ENCODE measurements around the gene SRRM3. TPM values are rescaled to one million over a fixed set of nuclear protein-coding genes. Genes with fewer than 3 reads are reported as not detected.
"Not testable (repeated sequence)": the region's sequence is repeated elsewhere in the genome, so short reads cannot be mapped to it uniquely, and the experiment has no call there.

SRRM3 gene
- total RNA-seq, 2 experiments from 2014 or later: not detected

DNA sequence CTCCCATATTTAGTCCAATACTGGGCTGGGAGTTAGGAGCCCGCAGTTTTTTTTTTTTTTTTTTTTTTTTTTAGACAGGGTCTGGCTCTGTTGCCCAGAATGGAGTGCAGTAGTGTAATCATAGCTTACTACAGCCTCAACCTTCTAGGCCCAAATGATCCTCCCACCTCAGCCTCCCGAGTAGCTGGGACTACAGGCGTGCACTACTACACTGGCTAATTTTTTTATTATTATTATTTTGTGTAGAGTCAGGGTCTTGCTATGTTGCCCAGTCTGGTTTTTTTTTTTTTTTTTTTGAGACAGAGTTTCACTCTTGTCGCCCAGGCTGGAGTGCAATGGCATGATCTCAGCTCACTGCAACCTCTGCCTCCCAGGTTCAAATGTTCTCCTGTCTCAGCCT, 13.7 kb downstream of the SRRM3 start:
- H3K4me3 Mint-ChIP-seq, DNase-seq, H3K4me1 Mint-ChIP-seq, H3K36me3 Mint-ChIP-seq, H3K27ac Mint-ChIP-seq, H3K9me3 Mint-ChIP-seq: not testable (repeated sequence)
- peaks cover 31% of the 10 kb centered on the region for H3K27me3 Mint-ChIP-seq

- Mint-ChIP-seq H3K4me1 (no peaks in the 10 kb centered on the region), H3K9me3 (no peaks in the 10 kb centered on the region)
Measured at GRCh38 chr7:76216381-76217082, 14.8 kb downstream of the SRRM3 start.

DNA sequence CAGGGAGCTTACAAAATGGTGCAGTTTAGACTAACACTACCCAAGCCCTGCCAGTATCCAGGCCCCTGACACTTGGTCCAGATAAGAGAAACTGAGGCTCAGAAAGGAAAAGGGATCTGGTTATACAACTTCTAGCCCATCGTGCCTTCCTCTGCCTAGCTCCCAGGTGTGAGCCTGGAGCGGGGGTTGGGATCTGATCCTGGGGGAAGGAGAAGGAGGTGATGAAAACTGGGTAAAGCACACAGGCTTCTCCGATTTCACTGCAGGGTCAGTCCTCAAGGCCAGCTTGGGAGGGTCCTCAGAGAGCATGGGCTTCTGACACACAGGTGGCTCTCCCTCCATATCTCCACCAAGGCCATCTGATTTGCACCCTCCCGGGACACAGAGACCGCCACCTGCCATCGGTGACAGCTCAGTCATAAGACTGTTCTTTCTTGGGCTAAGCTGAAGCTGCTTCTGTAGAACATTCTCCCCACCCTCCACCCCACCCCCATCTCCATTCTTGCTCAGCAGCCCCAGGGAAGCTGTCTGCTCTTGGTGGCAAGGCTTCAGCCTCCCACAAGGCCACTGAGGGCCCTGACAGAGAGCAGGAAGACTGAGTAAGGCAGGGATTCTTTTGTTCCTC, 16.4 kb downstream of the SRRM3 start:
- no peak for DNase-seq
- no peak overlapping the region for H3K27ac Mint-ChIP-seq
- no peak overlapping the region for H3K4me3 Mint-ChIP-seq
- H3K36me3 Mint-ChIP-seq: no peaks in the 10 kb centered on the region
- H3K4me1 Mint-ChIP-seq: no peaks in the 10 kb centered on the region
- H3K9me3 Mint-ChIP-seq: no peaks in the 10 kb centered on the region
- peaks cover 44% of the 10 kb centered on the region for H3K27me3 Mint-ChIP-seq

More at GRCh38 chr7:76216381-76217082, 14.8 kb downstream of the SRRM3 start:
- peaks cover 31% of the 10 kb centered on the region for H3K27me3 Mint-ChIP-seq
- no peak overlapping the region for H3K27ac Mint-ChIP-seq
- no peak for DNase-seq
- H3K4me3 Mint-ChIP-seq: no peak overlapping the region
- no peaks in the 10 kb centered on the region for H3K36me3 Mint-ChIP-seq

GRCh38 chr7:76220185-76221057, 18.7 kb downstream of the SRRM3 start:
- H3K27ac Mint-ChIP-seq: no peak overlapping the region
- peaks cover 56% of the 10 kb centered on the region for H3K27me3 Mint-ChIP-seq
- no peaks in the 10 kb centered on the region for H3K36me3 Mint-ChIP-seq
- H3K4me3 Mint-ChIP-seq: no peak overlapping the region
- H3K9me3 Mint-ChIP-seq: no peaks in the 10 kb centered on the region
- no peak for DNase-seq
- no peaks in the 10 kb centered on the region for H3K4me1 Mint-ChIP-seq

- no peak for DNase-seq
- Mint-ChIP-seq H3K9me3 (no peaks in the 10 kb centered on the region), H3K4me3 (no peak overlapping the region), H3K27ac (no peak overlapping the region), H3K36me3 (no peaks in the 10 kb centered on the region), H3K4me1 (no peaks in the 10 kb centered on the region), H3K27me3 (peaks cover 56% of the 10 kb centered on the region)
Measured at GRCh38 chr7:76222333-76222732, 20.6 kb downstream of the SRRM3 start.

- Mint-ChIP-seq H3K36me3 (no peaks in the 10 kb centered on the region), H3K27me3 (peaks cover 56% of the 10 kb centered on the region), H3K9me3 (no peaks in the 10 kb centered on the region), H3K4me3 (no peak overlapping the region), H3K4me1 (no peaks in the 10 kb centered on the region), H3K27ac (no peak overlapping the region)
- DNase-seq: no peak
Measured at GRCh38 chr7:76222839-76223238, 21.1 kb downstream of the SRRM3 start.

DNA sequence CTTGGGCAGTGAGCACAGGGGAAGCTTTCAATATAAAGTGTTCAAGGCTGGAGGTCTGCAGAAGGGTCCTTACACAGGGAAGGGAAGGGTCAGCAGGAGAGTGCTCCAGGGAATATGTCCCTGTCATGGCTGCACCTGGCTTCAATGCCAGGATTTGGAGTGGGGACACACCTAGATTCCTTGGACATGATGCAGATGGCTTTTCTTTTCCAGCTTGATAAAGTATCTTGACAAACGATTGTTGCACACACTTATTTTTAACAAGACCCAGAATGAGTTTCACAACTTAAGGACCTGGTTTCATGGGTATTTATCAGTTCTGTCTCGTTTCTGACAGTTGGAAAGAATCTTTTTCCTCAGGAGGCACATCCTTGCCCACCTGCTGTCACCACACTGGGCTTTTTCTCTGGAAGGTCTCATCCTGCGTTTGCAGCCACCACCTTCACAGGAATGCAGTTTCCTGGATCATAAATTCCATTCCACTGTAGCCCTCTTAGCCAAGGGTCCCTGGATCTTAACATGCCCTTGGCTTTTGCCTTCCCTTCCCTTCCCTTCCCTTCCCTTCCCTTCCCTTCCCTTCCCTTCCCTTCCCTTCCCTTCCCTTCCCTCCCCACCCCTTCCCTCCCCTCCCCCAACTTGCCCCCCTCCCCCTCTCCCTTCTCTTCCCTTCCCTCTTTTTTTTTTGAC, 21.7 kb downstream of the SRRM3 start:
- DNase-seq: no peak
- Mint-ChIP-seq H3K27ac (no peak overlapping the region), H3K27me3 (peaks cover 57% of the 10 kb centered on the region), H3K9me3 (no peaks in the 10 kb centered on the region), H3K36me3 (no peaks in the 10 kb centered on the region), H3K4me3 (no peak overlapping the region), H3K4me1 (no peaks in the 10 kb centered on the region)

DNA sequence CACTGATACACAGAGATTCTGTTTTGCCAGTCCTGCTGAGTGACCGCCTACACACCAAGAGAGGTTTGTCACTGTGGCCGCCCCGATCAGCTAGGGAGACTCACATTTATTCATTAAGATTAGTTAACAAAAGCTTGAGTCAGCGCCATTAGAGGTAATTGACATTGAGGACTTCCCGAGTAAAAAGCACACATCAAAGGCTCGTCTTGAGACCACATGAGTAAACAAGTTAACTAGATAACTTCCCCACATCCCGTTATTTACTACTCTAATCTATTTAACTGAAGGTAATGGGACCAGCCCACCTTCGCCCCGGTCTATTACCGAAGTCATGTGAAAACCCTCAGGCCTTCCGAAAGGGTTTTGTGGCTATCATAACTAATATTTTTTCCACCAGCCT, 23.0 kb downstream of the SRRM3 start:
- H3K27ac Mint-ChIP-seq: no peak overlapping the region
- peaks cover 52% of the 10 kb centered on the region for H3K27me3 Mint-ChIP-seq
- H3K9me3 Mint-ChIP-seq: no peaks in the 10 kb centered on the region
- no peaks in the 10 kb centered on the region for H3K36me3 Mint-ChIP-seq
- no peaks in the 10 kb centered on the region for H3K4me1 Mint-ChIP-seq
- no peak overlapping the region for H3K4me3 Mint-ChIP-seq
- no peak for DNase-seq

DNA sequence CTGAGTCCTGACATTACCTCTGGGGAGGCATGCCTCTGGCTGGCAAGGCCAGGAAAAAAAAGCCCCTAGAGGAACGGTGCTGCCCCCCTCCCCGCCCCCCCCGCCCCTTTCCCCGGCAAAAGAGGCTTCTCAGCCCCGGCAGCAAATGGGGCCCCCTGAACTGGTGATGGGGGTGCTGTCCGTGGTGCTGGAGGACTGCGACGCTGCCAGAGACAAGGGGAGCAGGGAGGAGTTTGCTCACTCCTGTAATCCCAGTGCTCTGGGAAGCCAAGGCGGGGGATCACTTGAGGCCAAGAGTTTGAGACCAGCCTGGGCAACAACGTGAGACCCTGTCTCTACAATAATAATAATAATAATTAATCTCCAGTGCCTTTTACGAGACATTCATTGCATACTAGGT, 23.7 kb downstream of the SRRM3 start:
- H3K9me3 Mint-ChIP-seq: no peaks in the 10 kb centered on the region
- DNase-seq: peak; percentile 39
- no peak overlapping the region for H3K4me3 Mint-ChIP-seq
- peaks cover 54% of the 10 kb centered on the region for H3K27me3 Mint-ChIP-seq
- H3K36me3 Mint-ChIP-seq: no peaks in the 10 kb centered on the region
- H3K27ac Mint-ChIP-seq: no peak overlapping the region
- H3K4me1 Mint-ChIP-seq: no peaks in the 10 kb centered on the region

DNA sequence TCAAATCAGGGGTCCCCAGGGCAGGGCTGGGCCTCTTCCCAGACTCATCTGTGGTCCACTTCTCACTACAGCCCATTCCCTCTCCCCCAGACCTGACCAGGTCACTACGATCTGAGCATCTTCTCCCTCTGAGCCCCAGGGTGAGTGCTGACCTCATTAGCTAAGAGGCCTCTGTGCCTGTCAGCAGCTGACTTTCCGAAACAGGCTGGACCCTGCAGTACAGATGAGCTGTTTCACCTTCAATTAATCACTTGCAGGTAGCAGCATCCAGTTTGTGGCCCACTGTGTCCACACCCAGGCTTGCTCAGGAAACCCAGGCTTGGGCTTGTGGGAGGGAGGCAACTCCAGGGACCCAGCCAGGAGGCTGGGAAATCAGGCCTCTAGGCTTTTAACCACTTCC, 24.3 kb downstream of the SRRM3 start:
- Mint-ChIP-seq H3K27ac (no peak overlapping the region), H3K4me1 (no peaks in the 10 kb centered on the region), H3K27me3 (peaks cover 56% of the 10 kb centered on the region), H3K9me3 (no peaks in the 10 kb centered on the region), H3K4me3 (no peak overlapping the region), H3K36me3 (no peaks in the 10 kb centered on the region)
- no peak for DNase-seq

- not testable (repeated sequence) for H3K36me3 Mint-ChIP-seq, H3K27ac Mint-ChIP-seq, H3K4me3 Mint-ChIP-seq, H3K4me1 Mint-ChIP-seq, DNase-seq, H3K9me3 Mint-ChIP-seq
- H3K27me3 Mint-ChIP-seq: peaks cover 62% of the 10 kb centered on the region
Measured at GRCh38 chr7:76226878-76227423, 25.3 kb downstream of the SRRM3 start.

GRCh38 chr7:76230214-76230613, 28.5 kb downstream of the SRRM3 start:
- DNase-seq: no peak
- Mint-ChIP-seq H3K36me3 (no peaks in the 10 kb centered on the region), H3K9me3 (no peaks in the 10 kb centered on the region), H3K4me1 (peaks cover under 1% of the 10 kb centered on the region), H3K27ac (no peak overlapping the region), H3K4me3 (no peak overlapping the region), H3K27me3 (peaks cover 72% of the 10 kb centered on the region)

DNA sequence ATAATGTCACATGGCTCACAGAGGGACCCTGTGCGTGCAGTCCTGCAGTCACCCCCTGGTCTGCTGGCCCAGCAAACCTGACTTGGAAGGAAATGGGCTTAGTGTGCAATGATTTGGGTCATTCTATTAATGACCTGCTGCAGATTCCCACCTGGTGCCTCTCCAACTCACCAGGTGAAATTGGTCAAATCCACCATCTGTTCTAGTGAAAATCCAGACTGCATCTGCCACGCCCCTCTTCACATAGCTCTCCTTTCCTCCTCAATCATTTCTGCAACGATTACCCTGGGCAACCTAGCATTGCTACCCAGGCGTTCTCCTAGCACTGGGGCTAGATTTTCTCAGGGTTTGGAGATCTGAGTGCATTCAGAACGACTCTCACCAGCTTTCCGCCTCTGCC, 29.4 kb downstream of the SRRM3 start:
- no peak overlapping the region for H3K27ac Mint-ChIP-seq
- no peak overlapping the region for H3K4me3 Mint-ChIP-seq
- peaks cover 2% of the 10 kb centered on the region for H3K4me1 Mint-ChIP-seq
- H3K9me3 Mint-ChIP-seq: no peaks in the 10 kb centered on the region
- no peak for DNase-seq
- H3K27me3 Mint-ChIP-seq: peaks cover 71% of the 10 kb centered on the region
- no peaks in the 10 kb centered on the region for H3K36me3 Mint-ChIP-seq

- peaks cover 74% of the 10 kb centered on the region for H3K27me3 Mint-ChIP-seq
Measured at GRCh38 chr7:76231583-76231982, 29.9 kb downstream of the SRRM3 start.

DNA sequence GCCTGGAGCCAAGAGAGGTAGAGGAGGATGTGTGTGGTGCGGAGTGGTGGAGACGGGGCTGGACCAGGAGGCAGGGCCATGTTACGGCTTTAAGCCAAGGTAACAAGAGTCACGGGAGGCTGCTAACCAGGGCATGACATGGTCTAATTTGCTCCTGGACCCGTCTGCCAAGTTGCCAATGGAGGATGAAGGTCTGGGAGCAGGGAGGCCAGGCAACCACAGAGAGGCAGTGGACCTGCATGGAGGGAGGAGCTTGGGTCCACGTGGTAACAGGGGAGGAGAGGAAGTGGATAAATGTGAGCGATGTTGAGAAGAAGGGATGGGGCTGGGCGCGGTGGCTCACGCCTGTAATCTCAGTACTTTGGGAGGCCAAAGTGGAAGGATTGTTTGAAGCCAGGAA, 31.0 kb downstream of the SRRM3 start:
- H3K36me3 Mint-ChIP-seq: no peaks in the 10 kb centered on the region
- H3K27ac Mint-ChIP-seq: no peak overlapping the region
- DNase-seq: no peak
- peaks cover 2% of the 10 kb centered on the region for H3K4me1 Mint-ChIP-seq
- no peaks in the 10 kb centered on the region for H3K9me3 Mint-ChIP-seq
- H3K4me3 Mint-ChIP-seq: no peak overlapping the region
- peaks cover 75% of the 10 kb centered on the region for H3K27me3 Mint-ChIP-seq

More at GRCh38 chr7:76231583-76231982, 29.9 kb downstream of the SRRM3 start:
- no peaks in the 10 kb centered on the region for H3K9me3 Mint-ChIP-seq
- H3K36me3 Mint-ChIP-seq: no peaks in the 10 kb centered on the region
- peaks cover 2% of the 10 kb centered on the region for H3K4me1 Mint-ChIP-seq
- H3K4me3 Mint-ChIP-seq: no peak overlapping the region
- H3K27ac Mint-ChIP-seq: no peak overlapping the region
- no peak for DNase-seq
